ENCODE results near the gene PHLPP1.

GRCh38 chr18:62808123-62808522 is 92.8 kb downstream of the PHLPP1 start:
- TF ChIP-seq CTCF (IDR thresholded peaks at IDR 0.05; ENCODE audit: low read depth, low read length): no peak
- no peak for TF ChIP-seq MAX (IDR thresholded peaks at IDR 0.05; ENCODE audit: low read depth, low read length)
- no peak for TF ChIP-seq POLR2A (IDR thresholded peaks at IDR 0.05; ENCODE audit: extremely low read depth, insufficient read length)
- TF ChIP-seq MYC (IDR thresholded peaks at IDR 0.05; ENCODE audit: low read depth, low read length): no peak

All from NB4 (cell line).